SK-N-SH treated with all-trans-retinoic acid at 6 μM for 48 hours (cell line): ENCODE results near the gene PLSCR5.

Experiments
- ARNTL ChIP-seq: fragments of 450-650 bp; formaldehyde crosslinking; IDR thresholded peaks from 2 replicates; pipeline ENCODE4 v1.5.0; 2020; ENCODE audit warnings: low read depth, mild to moderate bottlenecking, moderate library complexity, borderline replicate concordance
- CREB5 ChIP-seq: fragments of 250-450 bp; sonication (Bioruptor Pico); IDR thresholded peaks from 2 replicates; pipeline ENCODE4 v1.5.1; 2020; ENCODE audit warnings: low read depth, mild to moderate bottlenecking, moderate library complexity
- GLIS3 ChIP-seq: fragments of 250-450 bp; sonication (Bioruptor Pico); IDR thresholded peaks from 2 replicates; pipeline ENCODE4 v1.5.0; 2020; ENCODE audit warnings: mild to moderate bottlenecking, moderate library complexity
- PATZ1 ChIP-seq: fragments of 250-450 bp; sonication (Bioruptor Pico); IDR thresholded peaks from 2 replicates; pipeline ENCODE4 v1.8.0; 2020; ENCODE audit warnings: mild to moderate bottlenecking, moderate library complexity, borderline replicate concordance
- ZC3H10 ChIP-seq: fragments of 250-450 bp; sonication (Bioruptor Pico); IDR thresholded peaks from 2 replicates; pipeline ENCODE4 v1.5.1; 2021; ENCODE audit warnings: mild to moderate bottlenecking, moderate library complexity
- ZFP3 ChIP-seq: fragments of 250-450 bp; sonication (Bioruptor Pico); IDR thresholded peaks from 2 replicates; pipeline ENCODE4 v1.5.0; 2020; ENCODE audit warnings: mild to moderate bottlenecking, moderate library complexity

- TF ChIP-seq CREB5 (CRISPR knock-in tag), result no peak
- no peak for TF ChIP-seq ZFP3 (CRISPR knock-in tag)
- no peak for TF ChIP-seq GLIS3
- no peak for TF ChIP-seq PATZ1 (CRISPR knock-in tag)
- TF ChIP-seq ARNTL (CRISPR knock-in tag), result no peak
- no peak for TF ChIP-seq ZC3H10 (CRISPR knock-in tag)
These were observed 20.0 kb downstream of the PLSCR5 start for GRCh38 chr3:146585156-146585555.
